ENCODE measurements around the gene NDUFB10. TPM values are rescaled to one million over a fixed set of nuclear protein-coding genes. Genes with fewer than 3 reads are reported as not detected.

The NDUFB10 gene
- total and polyA plus RNA-seq, 10 of the 15 experiments (the other 5 are each of a cell fraction or from before 2014, with no cell fraction given): 52.2 to 319 (median 130) TPM

GRCh38 chr16:1932050-1933028, 27.0 kb upstream of the NDUFB10 start:
- H3K4me2 ChIP-seq (ENCODE audit: control insufficient read depth, insufficient read depth): no peak overlapping the region
- H4K20me1 ChIP-seq (ENCODE audit: control insufficient read depth, insufficient read depth): no peaks in the 10 kb centered on the region
- in situ Hi-C loops (cut with MboI) (loop anchor here (10.0 kb wide), 1 partner anchor 68 kb away; no protein-coding TSS in a partner anchor), intact Hi-C loops (cut with micrococcal nuclease; ENCODE audit: unreplicated experiment) (no loop called here)
- DNase-seq (ENCODE audit: low read depth, low spot score) (no peak), ATAC-seq (no peak), FAIRE-seq (no peak)
- H2AFZ ChIP-seq (ENCODE audit: control insufficient read depth, low read depth, low read length): no peak overlapping the region
- RAD21 ChIA-PET (ENCODE audit: unreplicated experiment): interaction anchor here (0.6 kb wide), 1 partner anchor 69 kb away, joined by 3 read pairs; no protein-coding TSS in a partner anchor
- BruUV-seq (replicated peaks): no TSS peak
- no peaks in the 10 kb centered on the region; the same call in 1 of the 2 replicates for H3K4me1 ChIP-seq (ENCODE audit: control insufficient read depth, insufficient read depth, low read length)
- SMC1A ChIA-PET (ENCODE audit: uncharacterized antibody, unreplicated experiment): no interaction called here
- no peaks in the 10 kb centered on the region; a peak in 3 of 4 replicates for H3K27me3 ChIP-seq (replicated peaks in 1 of 2; ENCODE audit: control insufficient read depth in 2 of 2, insufficient read depth in 2 of 2, low read length in 1 of 2)
- H3K4me3 ChIP-seq: no peak overlapping the region
- no peaks in the 10 kb centered on the region for H3K9me3 ChIP-seq (replicated peaks; ENCODE audit: control insufficient read depth, insufficient read depth, low read length)
- CTCF ChIA-PET: no interaction called here
- H3K79me2 ChIP-seq (ENCODE audit: control insufficient read depth, insufficient read depth, low read length): no peaks in the 10 kb centered on the region
- H3K27ac ChIP-seq (ENCODE audit: control insufficient read depth, insufficient read depth): no peak overlapping the region
- no peaks in the 10 kb centered on the region for H3K36me3 ChIP-seq (ENCODE audit: control insufficient read depth in 2 of 2, insufficient read depth in 2 of 2, low read length in 1 of 2)
- H3K9ac ChIP-seq (ENCODE audit: control insufficient read depth, insufficient read depth, low read length): no peak overlapping the region
- POLR2A ChIA-PET: no interaction called here
- WGBS (ENCODE audit: insufficient coverage, insufficient replicate concordance, low lambda C conversion rate, missing lambda C conversion rate): 54% methylated on average over 19 of the region's 19 CpGs
- TF ChIP-seq ZBTB4 (CRISPR knock-in tag; IDR thresholded peaks at IDR 0.05) (no peak), FOXK2 (IDR thresholded peaks at IDR 0.05) (no peak), POU2F2 (IDR thresholded peaks at IDR 0.05; ENCODE audit: borderline replicate concordance, low read depth, low read length) (no peak), IKZF2 (IDR thresholded peaks at IDR 0.05) (no peak), CTCF (IDR thresholded peaks at IDR 0.05 in 2 of 3, conservative IDR thresholded peaks at IDR 0.05 in 1 of 3; ENCODE audit: control insufficient read depth in 2 of 3, extremely low read depth in 1 of 3, insufficient read depth in 1 of 3, low read depth in 3 of 3, low read length in 3 of 3) (no peak), USF2 (IDR thresholded peaks at IDR 0.05; ENCODE audit: borderline replicate concordance, low read depth, low read length) (no peak), ZNF207 (IDR thresholded peaks at IDR 0.05; ENCODE audit: borderline replicate concordance) (no peak), CEBPB (IDR thresholded peaks at IDR 0.05; ENCODE audit: borderline replicate concordance in 1 of 2, low read depth in 2 of 2, low read length in 2 of 2) (no peak), MEF2A (IDR thresholded peaks at IDR 0.05; ENCODE audit: insufficient read depth, low read depth, low read length) (no peak)
- TF ChIP-seq, protein P1, sequence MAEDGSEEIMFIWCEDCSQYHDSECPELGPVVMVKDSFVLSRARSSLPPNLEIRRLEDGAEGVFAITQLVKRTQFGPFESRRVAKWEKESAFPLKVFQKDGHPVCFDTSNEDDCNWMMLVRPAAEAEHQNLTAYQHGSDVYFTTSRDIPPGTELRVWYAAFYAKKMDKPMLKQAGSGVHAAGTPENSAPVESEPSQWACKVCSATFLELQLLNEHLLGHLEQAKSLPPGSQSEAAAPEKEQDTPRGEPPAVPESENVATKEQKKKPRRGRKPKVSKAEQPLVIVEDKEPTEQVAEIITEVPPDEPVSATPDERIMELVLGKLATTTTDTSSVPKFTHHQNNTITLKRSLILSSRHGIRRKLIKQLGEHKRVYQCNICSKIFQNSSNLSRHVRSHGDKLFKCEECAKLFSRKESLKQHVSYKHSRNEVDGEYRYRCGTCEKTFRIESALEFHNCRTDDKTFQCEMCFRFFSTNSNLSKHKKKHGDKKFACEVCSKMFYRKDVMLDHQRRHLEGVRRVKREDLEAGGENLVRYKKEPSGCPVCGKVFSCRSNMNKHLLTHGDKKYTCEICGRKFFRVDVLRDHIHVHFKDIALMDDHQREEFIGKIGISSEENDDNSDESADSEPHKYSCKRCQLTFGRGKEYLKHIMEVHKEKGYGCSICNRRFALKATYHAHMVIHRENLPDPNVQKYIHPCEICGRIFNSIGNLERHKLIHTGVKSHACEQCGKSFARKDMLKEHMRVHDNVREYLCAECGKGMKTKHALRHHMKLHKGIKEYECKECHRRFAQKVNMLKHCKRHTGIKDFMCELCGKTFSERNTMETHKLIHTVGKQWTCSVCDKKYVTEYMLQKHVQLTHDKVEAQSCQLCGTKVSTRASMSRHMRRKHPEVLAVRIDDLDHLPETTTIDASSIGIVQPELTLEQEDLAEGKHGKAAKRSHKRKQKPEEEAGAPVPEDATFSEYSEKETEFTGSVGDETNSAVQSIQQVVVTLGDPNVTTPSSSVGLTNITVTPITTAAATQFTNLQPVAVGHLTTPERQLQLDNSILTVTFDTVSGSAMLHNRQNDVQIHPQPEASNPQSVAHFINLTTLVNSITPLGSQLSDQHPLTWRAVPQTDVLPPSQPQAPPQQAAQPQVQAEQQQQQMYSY (CRISPR knock-in tag; IDR thresholded peaks at IDR 0.05): no peak

Data from GM12878 (cell line).